ENCODE results near the gene C4orf46.
"Not testable (repeated sequence)": the region's sequence is repeated elsewhere in the genome, so short reads cannot be mapped to it uniquely, and the experiment has no call there.

C4orf46 gene

DNA sequence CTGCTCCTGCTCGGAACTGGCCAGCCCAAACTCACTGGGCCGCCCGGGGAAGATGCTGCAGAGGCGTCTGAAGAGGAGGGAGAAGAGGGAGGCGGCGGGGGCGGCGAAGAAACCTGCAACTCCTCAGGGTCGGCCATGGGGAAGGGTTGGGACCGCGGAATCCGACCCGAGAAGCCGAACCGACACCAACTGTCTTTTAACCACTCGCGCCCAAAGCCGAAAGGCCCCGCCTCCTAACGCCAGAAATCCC is at the start of gene C4orf46:
Gene C4orf46, minus strand, starts transcription at position 223 of the 250 bp plus-strand sequence. Its CDS starts 86 bp downstream, at position 137.
- no peak for DNase-seq (ENCODE audit: low spot score)

- DNase-seq (ENCODE audit: low spot score): no peak
Measured at GRCh38 chr4:158715802-158716201, 44.1 kb upstream of the C4orf46 start.

- no peak for DNase-seq (ENCODE audit: low spot score)
Measured at GRCh38 chr4:158714937-158715336, 43.2 kb upstream of the C4orf46 start.

DNA sequence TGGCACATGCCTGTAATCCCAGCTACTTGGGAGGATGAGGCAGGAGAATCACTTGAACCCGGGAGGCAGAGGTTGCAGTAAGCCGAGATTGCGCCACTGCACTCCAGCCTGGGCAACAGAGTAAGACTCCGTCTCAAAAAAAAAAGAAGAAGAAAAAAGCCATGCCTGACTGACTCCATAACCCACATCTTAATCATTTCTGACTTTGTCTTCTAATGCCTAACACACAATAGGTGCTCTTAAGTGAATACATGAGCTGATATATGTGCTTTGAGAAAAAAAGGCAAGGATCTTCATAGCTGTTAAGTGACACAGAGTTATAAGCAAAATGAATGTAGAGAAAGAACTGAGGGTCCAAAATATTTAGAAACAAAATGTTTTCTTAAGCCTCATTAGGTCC is 40.9 kb upstream of the C4orf46 start:
- not testable (repeated sequence) for DNase-seq (ENCODE audit: low spot score)

GRCh38 chr4:158710814-158711213 is 39.1 kb upstream of the C4orf46 start:
- DNase-seq (ENCODE audit: low spot score): no peak

- no peak for DNase-seq (ENCODE audit: low spot score)
Measured at GRCh38 chr4:158704274-158704673, 32.6 kb upstream of the C4orf46 start.

DNA sequence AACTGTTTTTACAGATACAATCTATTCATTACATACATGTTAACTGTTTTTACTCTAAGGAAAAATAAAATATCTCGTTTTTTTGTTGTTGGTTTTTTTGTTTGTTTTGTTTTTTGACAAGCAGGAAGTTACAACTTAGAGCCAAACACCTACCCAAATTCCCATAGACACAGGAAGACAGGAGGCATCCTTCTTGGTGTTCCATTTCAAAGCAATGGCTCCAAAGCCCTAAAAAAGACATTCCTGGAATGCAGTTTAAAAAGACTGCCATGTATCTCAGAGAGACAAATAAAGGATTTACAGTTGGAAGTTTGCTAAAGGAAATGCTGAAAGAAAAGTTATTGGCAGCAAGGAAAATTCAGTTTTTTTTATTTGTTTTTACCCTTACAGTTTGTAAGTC is 17.1 kb upstream of the C4orf46 start:
- DNase-seq (ENCODE audit: low spot score): no peak

DNA sequence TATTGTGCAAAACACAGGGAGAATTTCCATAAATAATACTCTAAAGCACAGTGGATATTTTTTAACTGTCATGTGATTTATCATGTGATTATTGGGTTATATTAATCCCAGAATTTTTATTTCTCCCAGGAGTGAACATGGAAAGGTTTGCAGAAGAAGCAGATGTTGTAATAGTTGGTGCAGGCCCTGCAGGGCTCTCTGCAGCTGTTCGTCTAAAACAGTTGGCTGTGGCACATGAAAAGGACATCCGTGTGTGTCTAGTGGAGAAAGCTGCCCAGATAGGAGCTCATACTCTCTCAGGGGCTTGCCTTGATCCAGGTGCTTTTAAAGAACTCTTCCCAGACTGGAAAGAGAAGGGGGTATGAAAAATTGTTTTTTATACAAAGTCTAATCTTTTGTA is 10.4 kb upstream of the C4orf46 start:
- no peak for DNase-seq (ENCODE audit: low spot score)

- no peak for DNase-seq (ENCODE audit: low spot score)
Measured at GRCh38 chr4:158681629-158682028, 9.9 kb upstream of the C4orf46 start.

GRCh38 chr4:158678767-158679166 is 7.1 kb upstream of the C4orf46 start:
- no peak for DNase-seq (ENCODE audit: low spot score)

DNA sequence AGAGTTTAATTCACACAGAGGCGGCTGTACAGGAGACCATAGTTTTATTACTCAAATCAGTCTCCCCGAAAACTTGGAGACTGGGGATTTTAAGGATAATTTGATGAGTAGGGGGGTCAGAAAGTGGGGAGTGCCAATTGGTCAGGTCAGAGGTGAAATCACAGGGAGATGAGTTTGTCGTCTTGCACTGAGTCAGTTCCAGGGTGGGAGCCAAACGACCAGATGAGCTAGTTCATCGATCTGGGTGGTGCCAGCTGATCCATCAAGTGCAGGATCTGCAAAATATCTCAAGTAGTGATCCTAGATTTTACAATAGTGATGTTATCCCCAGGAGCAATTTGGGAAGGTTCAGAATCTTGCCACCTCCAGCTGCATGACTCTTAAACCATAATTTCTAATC is 4.4 kb upstream of the C4orf46 start:
- no peak for DNase-seq (ENCODE audit: low spot score)

DNA sequence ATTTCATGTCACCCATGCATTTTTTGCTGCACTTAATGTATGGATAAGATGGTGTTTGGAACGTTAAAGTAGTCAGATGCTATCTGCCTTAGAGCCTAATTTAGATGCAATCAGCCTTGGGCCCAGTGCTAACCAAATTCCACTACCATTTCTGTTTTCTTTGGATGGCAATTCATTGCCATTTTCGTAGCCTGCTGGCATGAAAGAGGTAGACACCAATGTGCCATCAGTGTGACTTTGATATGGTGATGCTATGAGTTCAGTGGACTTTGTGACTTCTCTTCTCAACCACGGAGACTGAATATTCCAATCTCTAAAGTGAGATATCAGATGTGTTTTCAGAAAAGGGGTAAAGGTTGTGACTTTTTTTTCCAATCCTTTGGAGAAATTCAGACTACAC is 1.9 kb upstream of the C4orf46 start:
- DNase-seq (ENCODE audit: low spot score): no peak

DNA sequence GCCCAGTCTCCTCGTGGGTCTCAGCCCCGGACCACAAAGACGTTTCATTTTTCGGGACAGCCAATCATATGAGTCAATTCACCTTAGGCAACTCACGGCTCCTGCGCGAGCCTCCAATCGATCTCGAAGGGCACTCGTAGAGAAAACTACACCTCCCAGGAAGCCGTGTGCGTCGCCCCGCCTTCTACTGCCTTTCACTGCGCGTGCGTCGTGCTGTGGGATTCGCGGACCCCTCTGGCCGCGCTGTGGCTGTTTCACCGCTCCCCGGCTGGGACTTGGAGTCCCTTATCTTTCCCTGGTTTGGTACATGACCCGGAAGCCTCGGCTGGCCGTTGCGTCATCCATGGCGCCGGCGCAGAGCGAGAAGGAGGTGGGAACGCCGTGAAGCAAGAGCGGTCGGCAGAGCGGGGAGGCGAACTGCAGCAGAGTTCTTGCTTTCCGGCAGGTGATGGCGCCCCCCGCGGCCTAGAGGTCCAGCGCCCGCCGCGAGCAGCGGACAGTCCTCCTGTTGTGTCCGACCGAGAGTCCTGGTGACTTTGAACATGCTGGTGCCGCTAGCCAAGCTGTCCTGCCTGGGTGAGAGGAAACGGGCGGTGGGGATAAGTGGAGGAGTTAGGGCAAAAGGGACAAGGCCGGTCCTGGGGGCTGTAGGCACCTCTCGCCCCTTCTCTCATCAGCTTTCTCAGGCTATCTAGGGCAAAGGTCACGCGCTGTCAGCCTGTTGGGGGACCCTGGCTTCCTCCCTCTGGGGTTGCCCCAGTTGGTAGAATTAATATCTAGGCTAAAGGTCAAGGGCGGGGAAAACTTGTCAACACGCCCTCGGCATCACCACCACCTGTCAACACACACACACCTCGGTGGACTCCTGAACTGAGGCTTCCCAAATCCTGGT is 474 bp upstream of the C4orf46 start, which contains the start of gene ETFDH:
Gene ETFDH, plus strand, starts transcription at position 382 of the 892 bp plus-strand sequence. Its CDS starts 161 bp downstream, at position 543.
- peak; percentile 95 for DNase-seq (ENCODE audit: low spot score)

DNA sequence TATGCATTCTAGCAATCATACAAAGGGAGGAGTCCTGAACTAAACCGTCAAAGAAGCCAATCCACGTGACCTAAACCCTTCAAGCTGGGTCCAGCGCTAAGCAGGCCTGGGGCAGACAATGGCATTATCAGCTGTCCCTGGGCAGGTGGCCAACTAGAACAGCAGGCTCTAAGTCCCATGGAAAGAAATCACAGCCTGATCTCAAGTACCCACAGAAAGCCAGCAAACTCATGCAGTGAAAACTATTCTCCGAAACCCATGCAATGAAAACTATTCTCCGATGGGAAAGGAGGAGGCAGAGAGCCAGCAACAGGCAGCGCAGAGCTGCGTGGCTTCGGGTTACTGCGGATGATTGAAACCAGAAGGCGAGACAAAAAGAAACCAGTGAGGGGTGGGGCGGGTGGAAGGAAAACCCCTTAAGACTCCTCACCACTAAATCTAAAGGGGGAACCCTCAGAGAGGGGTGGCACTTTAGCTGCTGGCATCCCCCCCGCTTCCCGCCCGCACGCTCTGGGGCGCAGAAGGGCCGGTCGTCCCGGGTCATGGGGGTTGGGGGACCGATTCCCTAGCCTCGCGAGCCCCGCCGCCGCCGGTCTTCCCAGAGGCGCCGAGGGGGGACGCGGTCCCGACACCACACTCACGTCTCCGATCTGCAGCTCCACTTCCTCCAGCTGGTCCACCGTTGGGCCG is 567 bp downstream of the C4orf46 start:
- peak; percentile 62 for DNase-seq (ENCODE audit: low spot score)

- no peak for DNase-seq (ENCODE audit: low spot score)
Measured at GRCh38 chr4:158669310-158669709, 2.4 kb downstream of the C4orf46 start.

- DNase-seq (ENCODE audit: low spot score): peak; percentile 35
Measured at GRCh38 chr4:158667651-158668198, 4.0 kb downstream of the C4orf46 start.

GRCh38 chr4:158666892-158667291 is 4.8 kb downstream of the C4orf46 start:
- DNase-seq (ENCODE audit: low spot score): no peak

GRCh38 chr4:158664806-158665205 is 6.9 kb downstream of the C4orf46 start:
- no peak for DNase-seq (ENCODE audit: low spot score)

- not testable (repeated sequence) for DNase-seq (ENCODE audit: low spot score)
Measured at GRCh38 chr4:158663707-158664625, 7.7 kb downstream of the C4orf46 start.

GRCh38 chr4:158663255-158663654 is 8.4 kb downstream of the C4orf46 start:
- DNase-seq (ENCODE audit: low spot score): not testable (repeated sequence)

- no peak for DNase-seq (ENCODE audit: low spot score)
Measured at GRCh38 chr4:158657291-158657690, 14.4 kb downstream of the C4orf46 start.

- peak; percentile 37 for DNase-seq (ENCODE audit: low spot score)
Measured at GRCh38 chr4:158656439-158656838, 15.2 kb downstream of the C4orf46 start.
